Cardiac muscle cell (in vitro differentiated cells and primary cell): ENCODE results near the gene CDT1. TPM values are rescaled to one million over a fixed set of nuclear protein-coding genes. Genes with fewer than 3 reads are reported as not detected.

Experiments used
- DNase-seq, 2 donors: peaks; one replicate each; pipeline versions ENCODE4 v3.0.0 to v3.0.0-alpha.2; 2010 to 2017; ENCODE audit warnings: low read depth in 1 of 2, low spot score in 1 of 2
- H3K27ac ChIP-seq: fragments of 200-600 bp; sonication (generic); 2 replicates; pipeline ENCODE4 v1.5.1; 2016
- H3K27me3 ChIP-seq: fragments of 200-600 bp; sonication (generic); 2 replicates; pipeline ENCODE4 v1.6.0; 2016; ENCODE audit warnings: control low read depth
- H3K36me3 ChIP-seq: fragments of 200-600 bp; sonication (generic); 2 replicates; pipeline ENCODE4 v1.5.1; 2016; ENCODE audit warnings: control low read depth
- H3K4me1 ChIP-seq: fragments of 200-600 bp; sonication (generic); 2 replicates; pipeline ENCODE4 v1.8.1; 2017; ENCODE audit warnings: low read depth, mild to moderate bottlenecking, mixed run types
- H3K4me3 ChIP-seq: fragments of 200-600 bp; sonication (generic); 2 replicates; pipeline ENCODE4 v1.5.1; 2016; ENCODE audit warnings: mild to moderate bottlenecking
- H3K9me3 ChIP-seq: fragments of 200-600 bp; sonication (generic); 2 replicates; pipeline ENCODE4 v1.5.1; 2017; ENCODE audit warnings: low read depth, mild to moderate bottlenecking, control low read depth
- CTCF ChIP-seq: IDR thresholded peaks from 2 replicates; pipeline ENCODE4 v1.5.1; 2012; ENCODE audit warnings: low read depth, mild to moderate bottlenecking, low read length
- polyA plus RNA-seq: library from polyadenylated mRNA; unstranded; fragments of >200 nt; fragmentation: Nextera tagmentation; extraction: Ambion mirVana; gene quantifications from 2 replicates; pipeline ENCODE4 v1.2.1, GENCODE V29; 2016
- total RNA-seq: library from RNA; depleted of rRNA; stranded (reverse); fragments of >200 nt; gene quantifications from 2 replicates; pipeline ENCODE4 v1.2.3, GENCODE V29; 2016

The CDT1 gene
- total and polyA plus RNA-seq, 2 experiments from 2014 or later: 17.9 to 29.6 TPM

GRCh38 chr16:88792668-88793250 lies 10.8 kb upstream of the CDT1 start:
- Histone ChIP-seq H3K27ac (no peak overlapping the region), H3K9me3 (no peaks in the 10 kb centered on the region), H3K27me3 (no peaks in the 10 kb centered on the region), H3K4me3 (no peak overlapping the region), H3K4me1 (peaks cover 3% of the 10 kb centered on the region), H3K36me3 (no peaks in the 10 kb centered on the region)
- DNase-seq: no peak
- no peak for TF ChIP-seq CTCF

- no peaks in the 10 kb centered on the region for H3K9me3 ChIP-seq
These were observed 10.2 kb upstream of the CDT1 start for GRCh38 chr16:88793251-88793954.

DNA sequence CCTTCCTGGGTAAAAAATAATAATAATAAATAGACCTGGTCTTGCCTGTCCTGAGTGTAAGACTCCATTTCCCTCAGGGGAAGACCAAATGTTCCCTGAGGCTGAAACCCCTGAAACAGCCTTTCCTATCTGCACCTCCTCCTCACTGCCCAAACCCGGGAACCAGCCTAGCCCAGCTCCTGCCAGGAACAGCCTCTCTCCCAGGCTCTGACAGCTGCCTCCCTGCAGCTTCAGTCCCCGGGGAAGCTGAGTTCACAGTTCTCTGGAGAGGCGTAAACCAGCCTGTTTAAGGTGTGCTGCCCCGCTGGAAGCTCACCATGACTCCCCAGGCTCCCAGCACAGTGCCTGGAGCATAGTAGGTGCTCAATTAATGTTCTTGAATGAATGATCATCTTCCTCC lies 7.3 kb upstream of the CDT1 start:
- Histone ChIP-seq H3K27me3 (no peaks in the 10 kb centered on the region), H3K9me3 (no peaks in the 10 kb centered on the region), H3K4me3 (no peak overlapping the region), H3K27ac (no peak overlapping the region), H3K4me1 (no peaks in the 10 kb centered on the region), H3K36me3 (no peaks in the 10 kb centered on the region)
- TF ChIP-seq CTCF: no peak
- no peak for DNase-seq

More at GRCh38 chr16:88793251-88793954, 10.2 kb upstream of the CDT1 start:
- TF ChIP-seq CTCF: no peak
- peaks cover 3% of the 10 kb centered on the region for H3K4me1 ChIP-seq
- no peak overlapping the region for H3K27ac ChIP-seq
- no peaks in the 10 kb centered on the region for H3K36me3 ChIP-seq
- no peak overlapping the region for H3K4me3 ChIP-seq
- no peaks in the 10 kb centered on the region for H3K27me3 ChIP-seq
- DNase-seq: no peak

GRCh38 chr16:88798073-88798472 lies 5.5 kb upstream of the CDT1 start:
- no peak for TF ChIP-seq CTCF
- no peak overlapping the region for H3K27ac ChIP-seq
- H3K36me3 ChIP-seq: no peaks in the 10 kb centered on the region
- DNase-seq: no peak
- no peaks in the 10 kb centered on the region for H3K4me1 ChIP-seq
- no peak overlapping the region for H3K4me3 ChIP-seq
- H3K27me3 ChIP-seq: no peaks in the 10 kb centered on the region
- no peaks in the 10 kb centered on the region for H3K9me3 ChIP-seq

DNA sequence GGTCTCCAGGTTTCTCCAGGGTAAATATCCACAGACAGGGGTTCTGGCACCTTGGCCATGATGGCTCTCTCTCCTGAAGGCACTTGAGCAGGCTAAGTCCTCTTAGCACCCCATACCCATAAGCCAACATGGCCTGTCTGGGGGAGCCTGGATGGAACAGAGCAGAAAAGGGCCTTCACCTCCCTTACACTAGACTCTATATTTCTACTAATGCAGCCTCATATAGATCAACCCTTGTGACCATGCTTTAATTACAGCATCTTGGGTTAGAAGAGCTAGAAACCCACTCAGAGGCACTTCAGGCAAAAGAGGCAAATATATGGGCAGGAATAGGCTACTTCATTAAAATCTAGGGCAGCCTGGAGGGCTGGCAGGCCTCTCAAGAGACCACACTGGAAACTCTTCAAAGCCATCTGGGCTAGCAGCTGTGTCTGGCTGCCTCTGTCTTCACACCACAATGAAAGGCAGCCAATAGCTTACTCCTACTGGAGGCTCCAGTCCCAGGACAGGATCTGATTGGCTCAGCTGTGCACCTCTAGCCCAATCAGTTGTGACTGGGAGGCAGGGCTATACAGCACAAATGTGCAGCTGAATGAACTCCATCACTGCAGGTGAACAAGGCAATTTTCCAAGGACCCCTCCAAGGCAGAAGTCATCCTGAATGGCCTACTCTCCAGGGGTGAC lies 4.7 kb upstream of the CDT1 start:
- DNase-seq: no peak
- no peak overlapping the region for H3K27ac ChIP-seq
- TF ChIP-seq CTCF: no peak
- H3K4me3 ChIP-seq: no peak overlapping the region
- H3K36me3 ChIP-seq: no peaks in the 10 kb centered on the region
- no peaks in the 10 kb centered on the region for H3K4me1 ChIP-seq
- no peaks in the 10 kb centered on the region for H3K27me3 ChIP-seq
- no peaks in the 10 kb centered on the region for H3K9me3 ChIP-seq
